ENCODE measurements around the gene OCEL1.

DNA sequence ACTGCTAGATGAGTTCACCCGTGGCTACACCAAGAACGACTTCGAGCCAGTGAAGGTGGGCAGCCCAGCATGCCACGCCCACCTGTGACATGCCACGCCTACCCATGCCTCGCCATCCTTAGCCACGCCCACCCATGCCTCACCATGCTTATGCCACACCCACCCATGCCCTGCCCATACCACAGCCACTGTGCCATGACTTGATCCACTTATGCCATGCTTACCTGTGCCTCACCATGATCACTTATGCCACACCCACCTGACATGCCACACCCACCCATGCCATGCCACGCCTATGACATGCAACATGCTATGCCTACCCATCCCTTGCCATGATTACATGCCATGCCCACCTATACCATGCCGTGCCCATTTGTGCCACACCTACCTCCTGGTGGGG, 23.8 kb upstream of the OCEL1 start:
- TF ChIP-seq, protein P1, sequence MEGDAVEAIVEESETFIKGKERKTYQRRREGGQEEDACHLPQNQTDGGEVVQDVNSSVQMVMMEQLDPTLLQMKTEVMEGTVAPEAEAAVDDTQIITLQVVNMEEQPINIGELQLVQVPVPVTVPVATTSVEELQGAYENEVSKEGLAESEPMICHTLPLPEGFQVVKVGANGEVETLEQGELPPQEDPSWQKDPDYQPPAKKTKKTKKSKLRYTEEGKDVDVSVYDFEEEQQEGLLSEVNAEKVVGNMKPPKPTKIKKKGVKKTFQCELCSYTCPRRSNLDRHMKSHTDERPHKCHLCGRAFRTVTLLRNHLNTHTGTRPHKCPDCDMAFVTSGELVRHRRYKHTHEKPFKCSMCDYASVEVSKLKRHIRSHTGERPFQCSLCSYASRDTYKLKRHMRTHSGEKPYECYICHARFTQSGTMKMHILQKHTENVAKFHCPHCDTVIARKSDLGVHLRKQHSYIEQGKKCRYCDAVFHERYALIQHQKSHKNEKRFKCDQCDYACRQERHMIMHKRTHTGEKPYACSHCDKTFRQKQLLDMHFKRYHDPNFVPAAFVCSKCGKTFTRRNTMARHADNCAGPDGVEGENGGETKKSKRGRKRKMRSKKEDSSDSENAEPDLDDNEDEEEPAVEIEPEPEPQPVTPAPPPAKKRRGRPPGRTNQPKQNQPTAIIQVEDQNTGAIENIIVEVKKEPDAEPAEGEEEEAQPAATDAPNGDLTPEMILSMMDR (conservative IDR thresholded peaks at IDR 0.05 in 1 of 2, IDR thresholded peaks at IDR 0.05 in 1 of 2; ENCODE audit: extremely low read depth in 1 of 2, insufficient read depth in 1 of 2, low read depth in 1 of 2, low read length in 2 of 2), result no peak
- TF ChIP-seq EZH2 (IDR thresholded peaks at IDR 0.05; ENCODE audit: borderline replicate concordance, low read length), result no peak

All from mammary epithelial cell (primary cell).